ENCODE data around the gene YBX2. TPM values are rescaled to one million over a fixed set of nuclear protein-coding genes. Genes with fewer than 3 reads are reported as not detected.
"Not testable (repeated sequence)": the region's sequence is repeated elsewhere in the genome, so short reads cannot be mapped to it uniquely, and the experiment has no call there.

The YBX2 gene
- total and polyA plus RNA-seq, 2 donors (not counting 1 experiment from before 2014, with no cell fraction given), result under 0.01 TPM; not detected in 1

DNA sequence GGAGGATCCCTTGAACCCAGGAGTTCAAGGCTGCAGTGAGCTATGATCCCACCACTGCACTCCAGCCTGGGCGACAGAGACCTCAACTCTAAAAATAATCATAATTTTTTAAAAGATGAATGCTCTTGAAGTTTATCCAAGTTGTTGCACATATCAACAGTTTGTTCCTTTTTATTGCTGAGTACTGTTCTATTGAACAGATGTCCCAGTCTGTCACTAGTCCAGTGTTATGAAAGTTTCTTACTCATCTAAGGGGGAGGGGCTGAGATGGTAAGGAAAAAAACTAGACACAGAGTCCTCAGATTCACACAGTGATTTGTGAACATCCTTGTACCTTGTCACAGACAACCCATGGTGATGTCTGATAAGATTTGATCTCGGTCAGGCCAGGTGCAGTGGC is 45.7 kb upstream of the YBX2 start:
- H3K27ac ChIP-seq (ENCODE audit: insufficient read depth, low read length), result no peak overlapping the region
- no peaks in the 10 kb centered on the region for H3K79me2 ChIP-seq (ENCODE audit: control insufficient read depth, insufficient read depth, low read length)
- H3K36me3 ChIP-seq (ENCODE audit: control insufficient read depth, insufficient read depth, low read length), result no peaks in the 10 kb centered on the region
- H3K4me1 ChIP-seq (ENCODE audit: control insufficient read depth, extremely low read depth, insufficient read depth, low read length), result no peaks in the 10 kb centered on the region
- H3K9me3 ChIP-seq (ENCODE audit: control insufficient read depth, insufficient read depth, low read depth, low read length), result no peaks in the 10 kb centered on the region
- H3K27me3 ChIP-seq (ENCODE audit: control insufficient read depth, insufficient read depth, low read length), result peaks cover 9% of the 10 kb centered on the region
- no peaks in the 10 kb centered on the region for H4K20me1 ChIP-seq (ENCODE audit: control insufficient read depth, extremely low read depth, insufficient read depth, low read length)
- no peak overlapping the region for H2AFZ ChIP-seq (ENCODE audit: low read length)
- no peak overlapping the region for H3K9ac ChIP-seq (ENCODE audit: insufficient read depth, low read length)
- TF ChIP-seq, protein P1, sequence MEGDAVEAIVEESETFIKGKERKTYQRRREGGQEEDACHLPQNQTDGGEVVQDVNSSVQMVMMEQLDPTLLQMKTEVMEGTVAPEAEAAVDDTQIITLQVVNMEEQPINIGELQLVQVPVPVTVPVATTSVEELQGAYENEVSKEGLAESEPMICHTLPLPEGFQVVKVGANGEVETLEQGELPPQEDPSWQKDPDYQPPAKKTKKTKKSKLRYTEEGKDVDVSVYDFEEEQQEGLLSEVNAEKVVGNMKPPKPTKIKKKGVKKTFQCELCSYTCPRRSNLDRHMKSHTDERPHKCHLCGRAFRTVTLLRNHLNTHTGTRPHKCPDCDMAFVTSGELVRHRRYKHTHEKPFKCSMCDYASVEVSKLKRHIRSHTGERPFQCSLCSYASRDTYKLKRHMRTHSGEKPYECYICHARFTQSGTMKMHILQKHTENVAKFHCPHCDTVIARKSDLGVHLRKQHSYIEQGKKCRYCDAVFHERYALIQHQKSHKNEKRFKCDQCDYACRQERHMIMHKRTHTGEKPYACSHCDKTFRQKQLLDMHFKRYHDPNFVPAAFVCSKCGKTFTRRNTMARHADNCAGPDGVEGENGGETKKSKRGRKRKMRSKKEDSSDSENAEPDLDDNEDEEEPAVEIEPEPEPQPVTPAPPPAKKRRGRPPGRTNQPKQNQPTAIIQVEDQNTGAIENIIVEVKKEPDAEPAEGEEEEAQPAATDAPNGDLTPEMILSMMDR (conservative IDR thresholded peaks at IDR 0.05 in 1 of 2, IDR thresholded peaks at IDR 0.05 in 1 of 2; ENCODE audit: low read depth in 1 of 2, low read length in 2 of 2), result no peak
- TF ChIP-seq EZH2 (IDR thresholded peaks at IDR 0.05; ENCODE audit: low read length, missing control alignments), result no peak
- no peak overlapping the region for H3K4me2 ChIP-seq (ENCODE audit: extremely low read depth, insufficient read depth, low read length)
- no peak overlapping the region for H3K4me3 ChIP-seq (replicated peaks in 1 of 4; ENCODE audit: control extremely low read depth in 1 of 4, insufficient read depth in 1 of 4, low read depth in 3 of 4, low read length in 4 of 4)
- DNase-seq (ENCODE audit: low read depth in 2 of 2), result peak in 1 of 2 donors; percentile 31

- H3K9ac ChIP-seq (ENCODE audit: insufficient read depth, low read length); H3K4me2 ChIP-seq (ENCODE audit: extremely low read depth, insufficient read depth, low read length); H3K79me2 ChIP-seq (ENCODE audit: control insufficient read depth, insufficient read depth, low read length); H3K4me1 ChIP-seq (ENCODE audit: control insufficient read depth, extremely low read depth, insufficient read depth, low read length); H3K27ac ChIP-seq (ENCODE audit: insufficient read depth, low read length); H3K4me3 ChIP-seq (replicated peaks in 1 of 4; ENCODE audit: control extremely low read depth in 1 of 4, insufficient read depth in 1 of 4, low read depth in 3 of 4, low read length in 4 of 4); H4K20me1 ChIP-seq (ENCODE audit: control insufficient read depth, extremely low read depth, insufficient read depth, low read length); H3K27me3 ChIP-seq (ENCODE audit: control insufficient read depth, insufficient read depth, low read length); H2AFZ ChIP-seq (ENCODE audit: low read length); H3K36me3 ChIP-seq (ENCODE audit: control insufficient read depth, insufficient read depth, low read length); H3K9me3 ChIP-seq (ENCODE audit: control insufficient read depth, insufficient read depth, low read depth, low read length); DNase-seq (ENCODE audit: low read depth in 2 of 2): not testable (repeated sequence)
Observed at GRCh38 chr17:7337600-7337999, 43.2 kb upstream of the YBX2 start.

- Histone ChIP-seq H3K4me2 (ENCODE audit: extremely low read depth, insufficient read depth, low read length) (no peak within 1 kb of the TSS), H3K4me3 (replicated peaks in 1 of 4; ENCODE audit: control extremely low read depth in 1 of 4, insufficient read depth in 1 of 4, low read depth in 3 of 4, low read length in 4 of 4) (no peak within 1 kb of the TSS), H3K79me2 (ENCODE audit: control insufficient read depth, insufficient read depth, low read length) (no peaks in the 10 kb centered on the region), H3K27me3 (ENCODE audit: control insufficient read depth, insufficient read depth, low read length) (peaks cover 11% of the 10 kb centered on the region), H3K9ac (ENCODE audit: insufficient read depth, low read length) (no peak within 1 kb of the TSS), H3K27ac (ENCODE audit: insufficient read depth, low read length) (no peak within 1 kb of the TSS), H3K9me3 (ENCODE audit: control insufficient read depth, insufficient read depth, low read depth, low read length) (no peaks in the 10 kb centered on the region), H3K4me1 (ENCODE audit: control insufficient read depth, extremely low read depth, insufficient read depth, low read length) (no peaks in the 10 kb centered on the region), H2AFZ (ENCODE audit: low read length) (no peak within 1 kb of the TSS), H4K20me1 (ENCODE audit: control insufficient read depth, extremely low read depth, insufficient read depth, low read length) (no peaks in the 10 kb centered on the region), H3K36me3 (ENCODE audit: control insufficient read depth, insufficient read depth, low read length) (no peaks in the 10 kb centered on the region)
- DNase-seq (ENCODE audit: low read depth in 2 of 2), result no peak
- TF ChIP-seq, protein P1 (conservative IDR thresholded peaks at IDR 0.05 in 1 of 2, IDR thresholded peaks at IDR 0.05 in 1 of 2; ENCODE audit: low read depth in 1 of 2, low read length in 2 of 2), result no peak
- no peak for TF ChIP-seq EZH2 (IDR thresholded peaks at IDR 0.05; ENCODE audit: low read length, missing control alignments)
Observed at GRCh38 chr17:7336240-7337175, 42.1 kb upstream of the YBX2 start, which contains the start of gene ACAP1. Gene ACAP1 (plus strand): TSS chr17:7336529. CDS start chr17:7336735, 206 bp downstream.

- H3K9me3 ChIP-seq (ENCODE audit: control insufficient read depth, insufficient read depth, low read depth, low read length), result not testable (repeated sequence)
Observed at GRCh38 chr17:7335765-7336164, 41.3 kb upstream of the YBX2 start.

More at GRCh38 chr17:7335765-7336164, 41.3 kb upstream of the YBX2 start:
- not testable (repeated sequence) for H3K9ac ChIP-seq (ENCODE audit: insufficient read depth, low read length); H2AFZ ChIP-seq (ENCODE audit: low read length); H3K4me1 ChIP-seq (ENCODE audit: control insufficient read depth, extremely low read depth, insufficient read depth, low read length); H3K4me3 ChIP-seq (replicated peaks in 1 of 4; ENCODE audit: control extremely low read depth in 1 of 4, insufficient read depth in 1 of 4, low read depth in 3 of 4, low read length in 4 of 4); H3K79me2 ChIP-seq (ENCODE audit: control insufficient read depth, insufficient read depth, low read length); H3K4me2 ChIP-seq (ENCODE audit: extremely low read depth, insufficient read depth, low read length); DNase-seq (ENCODE audit: low read depth in 2 of 2); H4K20me1 ChIP-seq (ENCODE audit: control insufficient read depth, extremely low read depth, insufficient read depth, low read length); H3K27ac ChIP-seq (ENCODE audit: insufficient read depth, low read length); H3K36me3 ChIP-seq (ENCODE audit: control insufficient read depth, insufficient read depth, low read length)
- H3K27me3 ChIP-seq (ENCODE audit: control insufficient read depth, insufficient read depth, low read length), result peaks cover 11% of the 10 kb centered on the region

All from fibroblast of lung (primary cell).